Measurements from ENCODE around the gene TEX28.

Gene TEX28

DNA sequence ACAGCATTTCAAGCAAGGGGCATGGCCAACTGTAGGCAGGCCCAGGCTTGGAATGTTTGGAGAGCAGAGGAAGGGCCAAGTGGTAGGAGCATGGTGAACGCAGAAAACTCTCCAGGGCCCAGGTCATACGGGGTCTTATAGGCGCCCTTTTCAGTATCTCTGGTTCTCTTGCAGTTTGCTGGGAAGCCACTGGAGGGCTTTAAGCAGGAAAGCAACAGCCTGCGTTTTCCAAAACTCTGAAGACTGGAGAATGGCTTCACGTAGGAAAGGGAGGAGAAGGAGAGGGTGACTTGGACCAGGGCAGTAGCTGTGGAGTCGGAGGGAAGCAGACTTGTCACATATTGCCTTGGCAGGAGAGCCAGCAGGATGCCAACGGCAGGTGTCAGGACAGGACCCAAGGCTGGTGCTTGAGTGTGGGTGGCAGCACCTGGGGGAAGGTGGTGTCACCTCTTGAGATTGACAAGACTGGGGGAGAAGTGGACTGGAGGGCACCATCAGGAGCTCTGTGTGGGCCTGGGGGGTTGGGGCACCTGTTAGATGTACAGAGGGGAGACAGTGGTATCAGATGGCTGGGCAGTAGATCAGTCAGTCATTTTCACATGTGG is 22.6 kb upstream of the TEX28 start:
- peaks cover 15% of the 10 kb centered on the region; the same call in 1 of the 2 replicates for H3K27me3 ChIP-seq (ENCODE audit: low read depth, low read length)
- no peak overlapping the region for H3K4me3 ChIP-seq (ENCODE audit: low read length)
- no peaks in the 10 kb centered on the region for H3K36me3 ChIP-seq (replicated peaks; ENCODE audit: low read depth, low read length)
- peak overlapping the region; percentile 36; the same call in 1 of the 2 replicates for H3K4me2 ChIP-seq (ENCODE audit: low read length)
- peaks cover 14% of the 10 kb centered on the region for H3K4me1 ChIP-seq (ENCODE audit: low read length)
- H4K20me1 ChIP-seq (ENCODE audit: insufficient read depth, low read length) = no peaks in the 10 kb centered on the region
- TF ChIP-seq, protein P1, sequence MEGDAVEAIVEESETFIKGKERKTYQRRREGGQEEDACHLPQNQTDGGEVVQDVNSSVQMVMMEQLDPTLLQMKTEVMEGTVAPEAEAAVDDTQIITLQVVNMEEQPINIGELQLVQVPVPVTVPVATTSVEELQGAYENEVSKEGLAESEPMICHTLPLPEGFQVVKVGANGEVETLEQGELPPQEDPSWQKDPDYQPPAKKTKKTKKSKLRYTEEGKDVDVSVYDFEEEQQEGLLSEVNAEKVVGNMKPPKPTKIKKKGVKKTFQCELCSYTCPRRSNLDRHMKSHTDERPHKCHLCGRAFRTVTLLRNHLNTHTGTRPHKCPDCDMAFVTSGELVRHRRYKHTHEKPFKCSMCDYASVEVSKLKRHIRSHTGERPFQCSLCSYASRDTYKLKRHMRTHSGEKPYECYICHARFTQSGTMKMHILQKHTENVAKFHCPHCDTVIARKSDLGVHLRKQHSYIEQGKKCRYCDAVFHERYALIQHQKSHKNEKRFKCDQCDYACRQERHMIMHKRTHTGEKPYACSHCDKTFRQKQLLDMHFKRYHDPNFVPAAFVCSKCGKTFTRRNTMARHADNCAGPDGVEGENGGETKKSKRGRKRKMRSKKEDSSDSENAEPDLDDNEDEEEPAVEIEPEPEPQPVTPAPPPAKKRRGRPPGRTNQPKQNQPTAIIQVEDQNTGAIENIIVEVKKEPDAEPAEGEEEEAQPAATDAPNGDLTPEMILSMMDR (IDR thresholded peaks at IDR 0.05; ENCODE audit: low read depth, low read length) = peak; percentile 45
- no peak for TF ChIP-seq EZH2phosphoT487 (IDR thresholded peaks at IDR 0.05; ENCODE audit: low read depth)
- no peak overlapping the region for H3K9ac ChIP-seq (ENCODE audit: low read length)
- H3K27ac ChIP-seq (ENCODE audit: low read length) = no peak overlapping the region
- H3K79me2 ChIP-seq (ENCODE audit: low read length) = no peaks in the 10 kb centered on the region
- H3K9me3 ChIP-seq (ENCODE audit: insufficient read depth, low read length) = no peaks in the 10 kb centered on the region
- H2AFZ ChIP-seq (ENCODE audit: low read depth, low read length) = peak overlapping the region; percentile 29; the same call in 1 of the 2 replicates

DNA sequence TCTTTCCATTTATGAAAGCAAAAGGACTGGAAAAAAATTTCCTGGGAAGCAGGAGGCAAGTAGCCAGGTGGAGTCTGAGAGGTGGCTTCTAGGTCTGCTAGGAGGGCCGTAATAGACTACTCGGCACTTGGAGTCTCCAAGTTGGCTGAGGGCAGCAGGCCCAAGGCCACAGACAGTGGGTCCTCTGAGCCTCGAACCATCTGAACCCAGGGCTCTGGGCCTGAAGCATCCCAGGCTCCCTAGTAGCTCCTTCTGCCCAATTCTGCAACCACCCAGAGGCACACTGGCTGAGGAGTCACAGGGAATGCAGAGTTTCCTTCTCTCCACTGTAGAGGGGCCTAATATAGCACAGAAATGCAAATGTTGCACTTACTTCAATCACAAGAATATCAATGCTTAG is 20.5 kb upstream of the TEX28 start:
- Histone ChIP-seq H3K79me2 (ENCODE audit: low read length) (no peaks in the 10 kb centered on the region), H3K4me3 (ENCODE audit: low read length) (no peak overlapping the region), H3K9ac (ENCODE audit: low read length) (no peak overlapping the region), H4K20me1 (ENCODE audit: insufficient read depth, low read length) (no peaks in the 10 kb centered on the region), H3K4me2 (ENCODE audit: low read length) (no peak overlapping the region), H3K27me3 (ENCODE audit: low read depth, low read length) (peaks cover 9% of the 10 kb centered on the region; the same call in 1 of the 2 replicates), H3K36me3 (replicated peaks; ENCODE audit: low read depth, low read length) (no peaks in the 10 kb centered on the region), H2AFZ (ENCODE audit: low read depth, low read length) (no peak overlapping the region), H3K27ac (ENCODE audit: low read length) (no peak overlapping the region), H3K9me3 (ENCODE audit: insufficient read depth, low read length) (no peaks in the 10 kb centered on the region), H3K4me1 (ENCODE audit: low read length) (peaks cover 7% of the 10 kb centered on the region)
- TF ChIP-seq, protein P1 (IDR thresholded peaks at IDR 0.05; ENCODE audit: low read depth, low read length) = no peak
- no peak for TF ChIP-seq EZH2phosphoT487 (IDR thresholded peaks at IDR 0.05; ENCODE audit: low read depth)

DNA sequence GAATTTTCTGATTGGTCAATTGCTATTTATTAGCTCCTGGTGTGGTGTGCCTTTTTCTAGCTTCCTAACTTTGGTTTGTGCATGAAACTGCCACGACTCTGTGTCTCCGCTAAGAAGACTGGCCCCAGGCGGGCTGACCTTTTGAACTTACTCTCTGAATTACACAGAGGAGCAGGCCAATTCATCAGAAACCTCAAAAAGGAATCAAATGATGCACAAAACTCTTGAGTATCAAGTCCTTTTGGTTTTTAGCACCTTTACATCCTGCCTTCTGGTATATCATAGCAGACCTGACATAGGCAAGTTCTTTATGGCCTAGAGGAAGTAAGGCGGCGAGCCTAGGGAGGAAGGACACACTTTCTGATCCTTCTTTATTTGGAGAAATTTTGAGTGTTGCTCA is 18.2 kb upstream of the TEX28 start:
- Histone ChIP-seq H3K27me3 (ENCODE audit: low read depth, low read length) (no peaks in the 10 kb centered on the region), H4K20me1 (ENCODE audit: insufficient read depth, low read length) (no peaks in the 10 kb centered on the region), H2AFZ (ENCODE audit: low read depth, low read length) (no peak overlapping the region), H3K9ac (ENCODE audit: low read length) (no peak overlapping the region), H3K79me2 (ENCODE audit: low read length) (no peaks in the 10 kb centered on the region), H3K36me3 (replicated peaks; ENCODE audit: low read depth, low read length) (no peaks in the 10 kb centered on the region), H3K27ac (ENCODE audit: low read length) (no peak overlapping the region), H3K9me3 (ENCODE audit: insufficient read depth, low read length) (no peaks in the 10 kb centered on the region), H3K4me2 (ENCODE audit: low read length) (no peak overlapping the region), H3K4me3 (ENCODE audit: low read length) (no peak overlapping the region), H3K4me1 (ENCODE audit: low read length) (peaks cover 11% of the 10 kb centered on the region)
- no peak for TF ChIP-seq EZH2phosphoT487 (IDR thresholded peaks at IDR 0.05; ENCODE audit: low read depth)
- TF ChIP-seq, protein P1 (IDR thresholded peaks at IDR 0.05; ENCODE audit: low read depth, low read length) = no peak

DNA sequence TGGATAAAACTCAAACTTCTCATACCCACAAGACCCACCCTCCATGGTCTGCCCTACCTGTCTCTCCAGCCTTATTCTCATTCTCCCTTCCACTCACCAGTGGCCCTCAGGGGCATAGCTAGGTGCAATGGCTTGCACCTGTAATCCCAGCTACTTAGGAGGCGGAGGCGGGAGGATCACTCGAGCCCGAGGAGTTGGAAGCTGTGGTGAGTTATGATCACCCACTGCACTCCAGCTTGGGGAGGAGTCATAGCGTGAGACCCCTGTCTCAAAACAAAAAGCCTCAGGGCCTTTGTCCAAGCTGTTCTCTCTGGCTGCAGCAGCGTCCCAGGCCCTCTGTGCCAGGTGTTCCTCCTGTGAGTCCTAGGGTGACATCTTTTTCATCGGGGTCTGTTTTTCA is 17.2 kb upstream of the TEX28 start:
- H3K4me2 ChIP-seq (ENCODE audit: low read length) = no peak overlapping the region
- H3K27ac ChIP-seq (ENCODE audit: low read length) = no peak overlapping the region
- H3K27me3 ChIP-seq (ENCODE audit: low read depth, low read length) = no peaks in the 10 kb centered on the region
- no peaks in the 10 kb centered on the region for H4K20me1 ChIP-seq (ENCODE audit: insufficient read depth, low read length)
- no peaks in the 10 kb centered on the region for H3K9me3 ChIP-seq (ENCODE audit: insufficient read depth, low read length)
- peaks cover 11% of the 10 kb centered on the region for H3K4me1 ChIP-seq (ENCODE audit: low read length)
- TF ChIP-seq, protein P1 (IDR thresholded peaks at IDR 0.05; ENCODE audit: low read depth, low read length) = no peak
- TF ChIP-seq EZH2phosphoT487 (IDR thresholded peaks at IDR 0.05; ENCODE audit: low read depth) = no peak
- H3K79me2 ChIP-seq (ENCODE audit: low read length) = no peaks in the 10 kb centered on the region
- H3K9ac ChIP-seq (ENCODE audit: low read length) = no peak overlapping the region
- H3K36me3 ChIP-seq (replicated peaks; ENCODE audit: low read depth, low read length) = no peaks in the 10 kb centered on the region
- no peak overlapping the region for H3K4me3 ChIP-seq (ENCODE audit: low read length)
- no peak overlapping the region for H2AFZ ChIP-seq (ENCODE audit: low read depth, low read length)

Data from OCI-LY3 (cell line).